COR-L47 (cell line): ENCODE results near the gene UBE2D2.

ENCODE experiments used
- DNase-seq: peaks from one replicate; lab custom pipeline; 2025; lab: John Stamatoyannopoulos, UW

UBE2D2 gene

GRCh38 chr5:139676951-139677735 lies 116.0 kb downstream of the UBE2D2 start:
- DNase-seq = no peak
